H1 (cell line): Measurements from ENCODE around the gene ADGRG2. TPM values are rescaled to one million over a fixed set of nuclear protein-coding genes. Genes with fewer than 3 reads are reported as not detected.

ENCODE experiments used
- NRF1 ChIP-seq: IDR thresholded peaks from 2 replicates; pipeline ENCODE4 v1.6.1; 2011; ENCODE audit warnings: mild to moderate bottlenecking, low read depth, low read length, improper control_type of control experiment
- SAP30 ChIP-seq: fragments of 300-600 bp; sonication (generic); IDR thresholded peaks from 2 replicates; pipeline ENCODE4 v1.7.1; 2012; ENCODE audit warnings: low read length, moderate library complexity, mild to moderate bottlenecking, inconsistent platforms; ENCODE audit not compliant: insufficient read depth, insufficient replicate concordance
- SUZ12 ChIP-seq: fragments of 200-600 bp; sonication (generic); IDR thresholded peaks from 2 replicates; pipeline ENCODE4 v1.6.1; 2012; ENCODE audit warnings: mild to moderate bottlenecking, inconsistent platforms, low read length, moderate library complexity, mixed read lengths
- TEAD4 ChIP-seq: IDR thresholded peaks from 2 replicates; pipeline ENCODE4 v1.6.1; 2012; ENCODE audit warnings: low read depth, low read length, inconsistent platforms, mixed read lengths
- polyA plus RNA-seq, 7 experiments: library from polyadenylated mRNA; depleted of rRNA in 3 of 7; stranded (reverse) in 5 of 7; unstranded in 2 of 7; fragments of >200 nt in 5 of 7; fragments of 200-250 nt in 2 of 7; gene quantifications; 1 replicate in 5 of 7; 2 replicates in 1 of 7; 4 replicates in 1 of 7; pipeline versions ENCODE4 v1.2.1 to v1.2.3, GENCODE V29; 2011 to 2013; ENCODE audit warnings: missing spikeins in 2 of 7, mixed read lengths in 2 of 7
- total RNA-seq: library from RNA; stranded (reverse); fragmentation: NEBNext Ultra II Directional; extraction: Animal tissue kit (Norgen Biotek cat#: 25700); gene quantifications from 2 replicates; pipeline ENCODE4 v1.2.1, GENCODE V29; 2021
- TF ChIP-seq, protein P1 (sequence below): IDR thresholded peaks from 2 replicates; pipeline ENCODE4 v1.6.1; 2012; ENCODE audit warnings: low read length, inconsistent platforms
- TF ChIP-seq, protein P2 (sequence below): IDR thresholded peaks from 2 replicates; pipeline ENCODE4 v1.6.1; 2011; ENCODE audit warnings: low read depth, mild to moderate bottlenecking, low read length; ENCODE audit not compliant: insufficient read depth

ADGRG2 gene
- total and polyA plus RNA-seq, 2 of the 8 experiments (the other 6 are each of a cell fraction or from before 2014, with no cell fraction given): 8.9 to 13.3 TPM

DNA sequence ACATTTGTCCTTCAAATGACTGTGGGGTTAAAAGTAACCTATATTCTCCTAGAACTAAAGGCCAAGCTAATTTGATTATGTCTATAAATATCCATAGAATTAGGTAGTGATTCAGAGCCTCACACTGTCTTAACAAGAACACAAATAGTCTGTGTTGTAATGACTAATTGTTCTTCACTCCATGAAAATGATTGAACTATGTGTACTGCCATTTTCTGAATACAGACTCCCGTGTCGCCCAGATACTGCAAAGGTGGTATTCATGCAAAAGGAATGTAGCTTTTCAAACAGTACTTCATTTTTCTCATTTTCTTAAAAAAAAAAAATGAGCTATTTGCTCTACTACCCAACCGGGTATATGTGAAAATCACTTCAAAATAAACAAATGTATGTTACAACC, 127.0 kb downstream of the ADGRG2 start (continued):
- TF ChIP-seq, protein P1, sequence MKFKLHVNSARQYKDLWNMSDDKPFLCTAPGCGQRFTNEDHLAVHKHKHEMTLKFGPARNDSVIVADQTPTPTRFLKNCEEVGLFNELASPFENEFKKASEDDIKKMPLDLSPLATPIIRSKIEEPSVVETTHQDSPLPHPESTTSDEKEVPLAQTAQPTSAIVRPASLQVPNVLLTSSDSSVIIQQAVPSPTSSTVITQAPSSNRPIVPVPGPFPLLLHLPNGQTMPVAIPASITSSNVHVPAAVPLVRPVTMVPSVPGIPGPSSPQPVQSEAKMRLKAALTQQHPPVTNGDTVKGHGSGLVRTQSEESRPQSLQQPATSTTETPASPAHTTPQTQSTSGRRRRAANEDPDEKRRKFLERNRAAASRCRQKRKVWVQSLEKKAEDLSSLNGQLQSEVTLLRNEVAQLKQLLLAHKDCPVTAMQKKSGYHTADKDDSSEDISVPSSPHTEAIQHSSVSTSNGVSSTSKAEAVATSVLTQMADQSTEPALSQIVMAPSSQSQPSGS: no peak
- TF ChIP-seq TEAD4 (no peak), SUZ12 (no peak), NRF1 (no peak), SAP30 (no peak)
- TF ChIP-seq, protein P2, sequence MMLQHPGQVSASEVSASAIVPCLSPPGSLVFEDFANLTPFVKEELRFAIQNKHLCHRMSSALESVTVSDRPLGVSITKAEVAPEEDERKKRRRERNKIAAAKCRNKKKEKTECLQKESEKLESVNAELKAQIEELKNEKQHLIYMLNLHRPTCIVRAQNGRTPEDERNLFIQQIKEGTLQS: no peak
